HCT116 (cell line): ENCODE data around the gene YWHAE. TPM values are rescaled to one million over a fixed set of nuclear protein-coding genes. Genes with fewer than 3 reads are reported as not detected.
A peak's percentile ranks its signal among the peaks of the same experiment; 100 is the strongest.

ENCODE experiments used
- ATAC-seq: fragments of 200-7000 bp; cut with Tn5 transposase; 2 replicates; pipeline ENCODE4 v1.9.1; 2020; ENCODE audit warnings: mild to moderate bottlenecking, moderate library complexity
- BruUV-seq: library from RNA; stranded (reverse); fragments of 400-500 nt; replicated peaks from 2 replicates; lab custom pipeline; 2021; lab: Mats Ljungman, UMichigan
- CTCF ChIA-PET: fragments of 300-600 bp; sonication (Branson Sonifier 250); formaldehyde crosslinking; loops from one replicate; lab custom pipeline; 2021; ENCODE audit warnings: antibody characterized with exemption; lab: Charles Lee
- POLR2A ChIA-PET: fragments of 300-600, 350-600 bp; sonication (Branson Sonifier 250); formaldehyde crosslinking; loops from one replicate; lab custom pipeline; 2021; ENCODE audit warnings: antibody characterized with exemption; lab: Charles Lee
- RAD21 ChIA-PET, 2 experiments: fragments of 300-600 bp; sonication (Branson Sonifier 250); formaldehyde crosslinking; loops; one replicate each; lab custom pipeline; 2023; ENCODE audit warnings: low total read pairs in 2 of 2; ENCODE audit not compliant: uncharacterized antibody in 2 of 2, unreplicated experiment in 2 of 2, low non-redundant PET in 1 of 2; lab: Charles Lee
- DNase-seq: peaks from one replicate; pipeline ENCODE4 v3.0.0-alpha.2; 2010; ENCODE audit warnings: low read depth, low spot score
- H2AFZ ChIP-seq: fragments of 200-600 bp; shearing (Covaris generic), sonication (generic); 2 replicates; pipeline ENCODE4 v1.6.1; 2017; ENCODE audit warnings: low read depth, mixed run types, mixed read lengths, antibody characterized with exemption, low read length; ENCODE audit not compliant: poor library complexity, severe bottlenecking
- H3K27ac ChIP-seq: 2 replicates; pipeline ENCODE4 v1.5.1; 2012; ENCODE audit warnings: low read depth, low read length
- H3K27me3 ChIP-seq: fragments of 200-600 bp; sonication (generic); 2 replicates; pipeline ENCODE4 v1.6.1; 2016; ENCODE audit warnings: mixed run types, low read length, mixed read lengths; ENCODE audit not compliant: insufficient read depth
- H3K36me3 ChIP-seq, 2 experiments: fragments of 200-500 bp in 1 of 2; fragments of 200-600 bp in 1 of 2; sonication (Bioruptor generic) in 1 of 2; sonication (generic) in 1 of 2; 2 replicates each; pipeline versions ENCODE4 v1.5.1 to v1.6.1; 2014 to 2016; ENCODE audit warnings: low read length in 2 of 2, inconsistent platforms in 1 of 2, mixed read lengths in 1 of 2, mixed run types in 1 of 2; ENCODE audit not compliant: insufficient read depth in 2 of 2, control insufficient read depth in 1 of 2
- H3K4me1 ChIP-seq, 2 experiments: fragments of 200-600 bp in 1 of 2; sonication (generic) in 1 of 2; 2 replicates each; pipeline versions ENCODE4 v1.5.1 to v1.6.1; 2012 to 2017; ENCODE audit warnings: low read length in 2 of 2, inconsistent platforms in 1 of 2, mild to moderate bottlenecking in 1 of 2, mixed read lengths in 1 of 2, mixed run types in 1 of 2, moderate library complexity in 1 of 2; ENCODE audit not compliant: insufficient read depth in 2 of 2, control insufficient read depth in 1 of 2
- H3K4me2 ChIP-seq: fragments of 200-600 bp; sonication (generic); 2 replicates; pipeline ENCODE4 v1.6.1; 2017; ENCODE audit warnings: mixed run types, low read length, mixed read lengths
- H3K4me3 ChIP-seq, 2 experiments: fragments of 200-600 bp in 1 of 2; sonication (generic) in 1 of 2; replicated peaks in 1 of 2; 2 replicates each; pipeline ENCODE4 v1.5.1; 2011 to 2016; ENCODE audit warnings: low read length in 2 of 2, control low read depth in 1 of 2, low read depth in 1 of 2, mild to moderate bottlenecking in 1 of 2, mixed read lengths in 1 of 2, mixed run types in 1 of 2
- H3K79me2 ChIP-seq: fragments of 200-600 bp; sonication (generic); 2 replicates; pipeline ENCODE4 v1.6.1; 2017; ENCODE audit warnings: mild to moderate bottlenecking, mixed run types, low read length, moderate library complexity, mixed read lengths; ENCODE audit not compliant: insufficient read depth
- H3K9ac ChIP-seq: fragments of 200-600 bp; sonication (generic); 2 replicates; pipeline ENCODE4 v1.6.1; 2016; ENCODE audit warnings: low read length, mixed read lengths
- H3K9me2 ChIP-seq: fragments of 200-600 bp; sonication (generic), shearing (Covaris generic); 2 replicates; pipeline ENCODE4 v1.6.1; 2017; ENCODE audit warnings: mixed run types, mild to moderate bottlenecking, moderate library complexity; ENCODE audit not compliant: insufficient read depth
- H3K9me3 ChIP-seq, 2 experiments: fragments of 200-500 bp in 1 of 2; fragments of 200-600 bp in 1 of 2; sonication (Bioruptor generic) in 1 of 2; sonication (generic) in 1 of 2; 2 replicates each; pipeline ENCODE4 v1.6.1; 2014 to 2017; ENCODE audit warnings: low read length in 2 of 2, mixed read lengths in 2 of 2, inconsistent platforms in 1 of 2, low read depth in 1 of 2, mild to moderate bottlenecking in 1 of 2, mixed run types in 1 of 2, moderate library complexity in 1 of 2; ENCODE audit not compliant: control insufficient read depth in 1 of 2, insufficient read depth in 1 of 2
- H4K20me1 ChIP-seq: fragments of 200-600 bp; sonication (generic), shearing (Covaris generic); 2 replicates; pipeline ENCODE4 v1.6.1; 2017; ENCODE audit warnings: mixed run types, mild to moderate bottlenecking, moderate library complexity; ENCODE audit not compliant: insufficient read depth
- CBX3 ChIP-seq: IDR thresholded peaks from 2 replicates; pipeline ENCODE4 v1.6.1; 2012; ENCODE audit warnings: low read depth
- CEBPB ChIP-seq: IDR thresholded peaks from 2 replicates; pipeline ENCODE4 v1.6.1; 2012; ENCODE audit warnings: low read depth
- CTCF ChIP-seq, 3 experiments: fragments of 200-600 bp in 1 of 3; sonication (generic) in 1 of 3; IDR thresholded peaks in 2 of 3; conservative IDR thresholded peaks in 1 of 3; 2 replicates each; pipeline ENCODE4 v1.5.1; 2012 to 2017; ENCODE audit warnings: low read depth in 2 of 3, low read length in 2 of 3, antibody characterized with exemption in 1 of 3, borderline replicate concordance in 1 of 3, control low read depth in 1 of 3, mild to moderate bottlenecking in 1 of 3, mixed read lengths in 1 of 3, mixed run types in 1 of 3, moderate library complexity in 1 of 3; ENCODE audit not compliant: insufficient read depth in 1 of 3
- EGR1 ChIP-seq: IDR thresholded peaks from 2 replicates; pipeline ENCODE4 v1.6.1; 2012; ENCODE audit warnings: low read depth
- ELF1 ChIP-seq: IDR thresholded peaks from 2 replicates; pipeline ENCODE4 v1.6.1; 2012; ENCODE audit warnings: low read depth, borderline replicate concordance
- EZH2 ChIP-seq: fragments of 200-600 bp; sonication (generic); IDR thresholded peaks from 2 replicates; pipeline ENCODE4 v1.6.1; 2017; ENCODE audit warnings: antibody characterized with exemption, mixed run types
- EZH2phosphoT487 ChIP-seq: fragments of 200-600 bp; IDR thresholded peaks from 2 replicates; pipeline ENCODE4 v1.6.1; 2018; ENCODE audit warnings: antibody characterized with exemption, borderline replicate concordance
- POLR2AphosphoS5 ChIP-seq: IDR thresholded peaks from 2 replicates; pipeline ENCODE4 v1.6.1; 2011; ENCODE audit warnings: mild to moderate bottlenecking, low read depth, low read length, moderate library complexity
- RAD21 ChIP-seq: IDR thresholded peaks from 2 replicates; pipeline ENCODE4 v1.6.1; 2012; ENCODE audit warnings: low read depth, mild to moderate bottlenecking
- SIN3A ChIP-seq: IDR thresholded peaks from 2 replicates; pipeline ENCODE4 v1.6.1; 2012; ENCODE audit warnings: low read depth
- SRF ChIP-seq: IDR thresholded peaks from 2 replicates; pipeline ENCODE4 v1.6.1; 2012; ENCODE audit warnings: low read depth
- TCF7L2 ChIP-seq: IDR thresholded peaks from 2 replicates; pipeline ENCODE4 v1.7.0; 2011; ENCODE audit warnings: borderline replicate concordance, inconsistent platforms; ENCODE audit not compliant: insufficient read depth, insufficient read length; ENCODE audit errors: extremely low read depth
- YY1 ChIP-seq: IDR thresholded peaks from 2 replicates; pipeline ENCODE4 v1.6.1; 2011; ENCODE audit warnings: low read length, low read depth, moderate library complexity, mild to moderate bottlenecking; ENCODE audit not compliant: insufficient replicate concordance; ENCODE audit errors: extremely low read depth
- ZBTB33 ChIP-seq: IDR thresholded peaks from 2 replicates; pipeline ENCODE4 v1.6.1; 2011; ENCODE audit warnings: mild to moderate bottlenecking, low read length, moderate library complexity; ENCODE audit not compliant: insufficient replicate concordance; ENCODE audit errors: extremely low read depth
- ZFX ChIP-seq: fragments of 450-650 bp; IDR thresholded peaks from 2 replicates; pipeline ENCODE4 v1.6.1; 2017
- ZNF274 ChIP-seq: fragments of 200-500 bp; sonication (Bioruptor generic); IDR thresholded peaks from 2 replicates; pipeline ENCODE4 v1.6.1; 2014; ENCODE audit warnings: mild to moderate bottlenecking, low read depth, low read length, inconsistent platforms
- intact Hi-C: fragments of 100-400 bp; cut with micrococcal nuclease; formaldehyde crosslinking; loops from 2 replicates; pipeline ENCODE4 v1.10.0; 2022
- total RNA-seq: library from RNA; stranded (reverse); gene quantifications from one replicate; pipeline ENCODE4 v1.2.1, GENCODE V29; 2021; ENCODE audit not compliant: unreplicated experiment
- TF ChIP-seq, protein P1 (sequence below): IDR thresholded peaks from 2 replicates; pipeline ENCODE4 v1.6.1; 2012; ENCODE audit warnings: low read depth
- TF ChIP-seq, protein P2 (sequence below): IDR thresholded peaks from 2 replicates; pipeline ENCODE4 v1.6.1; 2012
- TF ChIP-seq, protein P3 (sequence below): IDR thresholded peaks from 2 replicates; pipeline ENCODE4 v1.6.1; 2012

YWHAE gene
- total RNA-seq, 1 experiment from 2014 or later, result 735 TPM

- no peak overlapping the region for H2AFZ ChIP-seq
- H3K9ac ChIP-seq, result no peak overlapping the region
- H3K79me2 ChIP-seq, result peaks cover 43% of the 10 kb centered on the region
- no peaks in the 10 kb centered on the region for H3K9me3 ChIP-seq
- H4K20me1 ChIP-seq, result peaks cover 39% of the 10 kb centered on the region; the same call in 1 of the 2 replicates
- H3K27me3 ChIP-seq, result no peaks in the 10 kb centered on the region
- no peak for ATAC-seq
- H3K27ac ChIP-seq, result no peak overlapping the region
- H3K36me3 ChIP-seq, result peaks cover 32 to 40% of the 10 kb centered on the region in 2 experiments
- H3K4me1 ChIP-seq, result no peaks in the 10 kb centered on the region
- DNase-seq, result no peak
- RAD21 ChIA-PET, result no interaction called here
- no peaks in the 10 kb centered on the region for H3K9me2 ChIP-seq
- no peak for TF ChIP-seq POLR2AphosphoS5
- TF ChIP-seq EGR1, result no peak
- TF ChIP-seq, protein P1, sequence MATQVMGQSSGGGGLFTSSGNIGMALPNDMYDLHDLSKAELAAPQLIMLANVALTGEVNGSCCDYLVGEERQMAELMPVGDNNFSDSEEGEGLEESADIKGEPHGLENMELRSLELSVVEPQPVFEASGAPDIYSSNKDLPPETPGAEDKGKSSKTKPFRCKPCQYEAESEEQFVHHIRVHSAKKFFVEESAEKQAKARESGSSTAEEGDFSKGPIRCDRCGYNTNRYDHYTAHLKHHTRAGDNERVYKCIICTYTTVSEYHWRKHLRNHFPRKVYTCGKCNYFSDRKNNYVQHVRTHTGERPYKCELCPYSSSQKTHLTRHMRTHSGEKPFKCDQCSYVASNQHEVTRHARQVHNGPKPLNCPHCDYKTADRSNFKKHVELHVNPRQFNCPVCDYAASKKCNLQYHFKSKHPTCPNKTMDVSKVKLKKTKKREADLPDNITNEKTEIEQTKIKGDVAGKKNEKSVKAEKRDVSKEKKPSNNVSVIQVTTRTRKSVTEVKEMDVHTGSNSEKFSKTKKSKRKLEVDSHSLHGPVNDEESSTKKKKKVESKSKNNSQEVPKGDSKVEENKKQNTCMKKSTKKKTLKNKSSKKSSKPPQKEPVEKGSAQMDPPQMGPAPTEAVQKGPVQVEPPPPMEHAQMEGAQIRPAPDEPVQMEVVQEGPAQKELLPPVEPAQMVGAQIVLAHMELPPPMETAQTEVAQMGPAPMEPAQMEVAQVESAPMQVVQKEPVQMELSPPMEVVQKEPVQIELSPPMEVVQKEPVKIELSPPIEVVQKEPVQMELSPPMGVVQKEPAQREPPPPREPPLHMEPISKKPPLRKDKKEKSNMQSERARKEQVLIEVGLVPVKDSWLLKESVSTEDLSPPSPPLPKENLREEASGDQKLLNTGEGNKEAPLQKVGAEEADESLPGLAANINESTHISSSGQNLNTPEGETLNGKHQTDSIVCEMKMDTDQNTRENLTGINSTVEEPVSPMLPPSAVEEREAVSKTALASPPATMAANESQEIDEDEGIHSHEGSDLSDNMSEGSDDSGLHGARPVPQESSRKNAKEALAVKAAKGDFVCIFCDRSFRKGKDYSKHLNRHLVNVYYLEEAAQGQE, result no peak
- no peak for TF ChIP-seq EZH2
- TF ChIP-seq ZNF274, result no peak
- TF ChIP-seq YY1, result no peak
- TF ChIP-seq RAD21, result no peak
- TF ChIP-seq SRF, result no peak
- no peak for TF ChIP-seq ZFX
- TF ChIP-seq ZBTB33, result no peak
- no peak for TF ChIP-seq EZH2phosphoT487
- TF ChIP-seq CEBPB, result no peak
- no peak for TF ChIP-seq CTCF (IDR thresholded peaks at IDR 0.05 in 2 of 3, conservative IDR thresholded peaks at IDR 0.05 in 1 of 3; ENCODE audit: borderline replicate concordance in 1 of 3, insufficient read depth in 1 of 3, low read depth in 2 of 3, low read length in 2 of 3)
- TF ChIP-seq, protein P2, sequence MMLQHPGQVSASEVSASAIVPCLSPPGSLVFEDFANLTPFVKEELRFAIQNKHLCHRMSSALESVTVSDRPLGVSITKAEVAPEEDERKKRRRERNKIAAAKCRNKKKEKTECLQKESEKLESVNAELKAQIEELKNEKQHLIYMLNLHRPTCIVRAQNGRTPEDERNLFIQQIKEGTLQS, result no peak
- TF ChIP-seq SIN3A, result no peak
- TF ChIP-seq, protein P3, sequence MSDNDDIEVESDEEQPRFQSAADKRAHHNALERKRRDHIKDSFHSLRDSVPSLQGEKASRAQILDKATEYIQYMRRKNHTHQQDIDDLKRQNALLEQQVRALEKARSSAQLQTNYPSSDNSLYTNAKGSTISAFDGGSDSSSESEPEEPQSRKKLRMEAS, result no peak
- TF ChIP-seq ELF1, result no peak
- no peak for TF ChIP-seq TCF7L2
- no peak for TF ChIP-seq CBX3
- TSS peak; percentile 97 for BruUV-seq
- POLR2A ChIA-PET, result no interaction called here
- intact Hi-C loops, result no loop called here
- H3K4me2 ChIP-seq, result no peak overlapping the region
- H3K4me3 ChIP-seq, result no peak overlapping the region
- CTCF ChIA-PET, result interaction anchor here (0.7 to 1.0 kb wide), 2 partner anchors 12 to 171 kb away, joined by 3 to 4 read pairs; no protein-coding TSS in a partner anchor
These were observed 55.5 kb downstream of the YWHAE start for GRCh38 chr17:1344521-1344920.
